HG03521 (cell line): ENCODE results near the gene MIS18A.
A peak's percentile ranks its signal among the peaks of the same experiment; 100 is the strongest.
"Not testable (repeated sequence)": the region's sequence is repeated elsewhere in the genome, so short reads cannot be mapped to it uniquely, and the experiment has no call there.

Experiments used
- ATAC-seq: cut with Tn5 transposase; IDR thresholded peaks from one replicate; pipeline ENCODE4 v1.9.1; 2021; ENCODE audit warnings: mild to moderate bottlenecking, moderate library complexity; ENCODE audit not compliant: unreplicated experiment

Gene MIS18A

GRCh38 chr21:32306021-32306780 is 27.4 kb upstream of the MIS18A start:
- ATAC-seq: no peak

- no peak for ATAC-seq
Observed at GRCh38 chr21:32304998-32305397, 26.1 kb upstream of the MIS18A start.

- no peak for ATAC-seq
Observed at GRCh38 chr21:32303385-32303784, 24.5 kb upstream of the MIS18A start.

- no peak for ATAC-seq
Observed at GRCh38 chr21:32302560-32302959, 23.7 kb upstream of the MIS18A start.

- no peak for ATAC-seq
Observed at GRCh38 chr21:32301596-32301995, 22.7 kb upstream of the MIS18A start.

- no peak for ATAC-seq
Observed at GRCh38 chr21:32300117-32300681, 21.4 kb upstream of the MIS18A start.

- ATAC-seq: no peak
Observed at GRCh38 chr21:32299695-32300094, 20.8 kb upstream of the MIS18A start.

GRCh38 chr21:32298658-32299081 is 19.8 kb upstream of the MIS18A start, which contains the start of gene MRAP:
MRAP (plus strand) TSS chr21:32298855; CDS start chr21:32298972, 117 bp downstream.
- ATAC-seq: no peak

- no peak for ATAC-seq
Observed at GRCh38 chr21:32298148-32298559, 19.3 kb upstream of the MIS18A start.

GRCh38 chr21:32297449-32297848 is 18.6 kb upstream of the MIS18A start:
- ATAC-seq: no peak

- no peak for ATAC-seq
Observed at GRCh38 chr21:32285476-32285875, 6.6 kb upstream of the MIS18A start.

GRCh38 chr21:32282992-32283391 is 4.1 kb upstream of the MIS18A start:
- ATAC-seq: no peak

GRCh38 chr21:32281531-32281930 is 2.7 kb upstream of the MIS18A start:
- no peak for ATAC-seq

GRCh38 chr21:32279377-32279680 is 480 bp upstream of the MIS18A start:
- ATAC-seq: no peak

GRCh38 chr21:32278103-32278502 is 746 bp downstream of the MIS18A start:
- peak; percentile 12 for ATAC-seq

GRCh38 chr21:32276671-32277070 is 2.2 kb downstream of the MIS18A start:
- ATAC-seq: no peak

GRCh38 chr21:32270748-32271147 is 8.1 kb downstream of the MIS18A start:
- ATAC-seq: no peak

- not testable (repeated sequence) for ATAC-seq
Observed at GRCh38 chr21:32265321-32265720, 13.5 kb downstream of the MIS18A start.

- ATAC-seq: no peak
Observed at GRCh38 chr21:32261929-32262328, 16.9 kb downstream of the MIS18A start.

- no peak for ATAC-seq
Observed at GRCh38 chr21:32260130-32260529, 18.7 kb downstream of the MIS18A start.

GRCh38 chr21:32258786-32259048 is 20.1 kb downstream of the MIS18A start:
- not testable (repeated sequence) for ATAC-seq

- ATAC-seq: no peak
Observed at GRCh38 chr21:32257962-32258785, 20.7 kb downstream of the MIS18A start.
